WERI-Rb-1 (cell line): ENCODE measurements around the gene LYG1.
"Not testable (repeated sequence)": the region's sequence is repeated elsewhere in the genome, so short reads cannot be mapped to it uniquely, and the experiment has no call there.

ENCODE experiments used
- DNase-seq: peaks from one replicate; pipeline ENCODE4 v3.0.0-alpha.2; 2020
- H3K27ac ChIP-seq: fragments of 250-450 bp; sonication (Bioruptor Pico); 2 replicates; pipeline ENCODE4 v1.5.1; 2020; ENCODE audit warnings: mild to moderate bottlenecking, moderate library complexity
- H3K27me3 ChIP-seq: fragments of 250-450 bp; sonication (Bioruptor Pico); 2 replicates; pipeline ENCODE4 v1.5.1; 2021; ENCODE audit warnings: mild to moderate bottlenecking, low read depth, moderate library complexity; ENCODE audit not compliant: insufficient read depth, severe bottlenecking
- H3K36me3 ChIP-seq: fragments of 250-450 bp; sonication (Bioruptor Pico); 2 replicates; pipeline ENCODE4 v1.5.1; 2020; ENCODE audit warnings: mild to moderate bottlenecking, moderate library complexity
- H3K4me3 ChIP-seq: 2 replicates; pipeline ENCODE4 v1.5.1; 2011; ENCODE audit warnings: low read depth, mild to moderate bottlenecking, control low read depth, low read length
- H3K9me3 ChIP-seq: fragments of 250-450 bp; sonication (Bioruptor Pico); 2 replicates; pipeline ENCODE4 v1.5.1; 2021; ENCODE audit warnings: mild to moderate bottlenecking, moderate library complexity; ENCODE audit not compliant: severe bottlenecking
- CTCF ChIP-seq: IDR thresholded peaks from 2 replicates; pipeline ENCODE4 v1.5.1; 2011; ENCODE audit warnings: low read depth, mild to moderate bottlenecking, control low read depth, inconsistent platforms, low read length

Gene LYG1

GRCh38 chr2:99278793-99279291 lies 22.2 kb downstream of the LYG1 start:
- Histone ChIP-seq H3K36me3 (no peaks in the 10 kb centered on the region; the same call in 1 of the 2 replicates), H3K9me3 (no peaks in the 10 kb centered on the region), H3K27ac (no peak overlapping the region), H3K27me3 (no peaks in the 10 kb centered on the region), H3K4me3 (no peak overlapping the region)
- TF ChIP-seq CTCF, result no peak
- no peak for DNase-seq

- H3K27ac ChIP-seq, DNase-seq, H3K4me3 ChIP-seq, H3K27me3 ChIP-seq, H3K9me3 ChIP-seq, H3K36me3 ChIP-seq: not testable (repeated sequence)
These were observed 22.7 kb downstream of the LYG1 start for GRCh38 chr2:99278195-99278765.

DNA sequence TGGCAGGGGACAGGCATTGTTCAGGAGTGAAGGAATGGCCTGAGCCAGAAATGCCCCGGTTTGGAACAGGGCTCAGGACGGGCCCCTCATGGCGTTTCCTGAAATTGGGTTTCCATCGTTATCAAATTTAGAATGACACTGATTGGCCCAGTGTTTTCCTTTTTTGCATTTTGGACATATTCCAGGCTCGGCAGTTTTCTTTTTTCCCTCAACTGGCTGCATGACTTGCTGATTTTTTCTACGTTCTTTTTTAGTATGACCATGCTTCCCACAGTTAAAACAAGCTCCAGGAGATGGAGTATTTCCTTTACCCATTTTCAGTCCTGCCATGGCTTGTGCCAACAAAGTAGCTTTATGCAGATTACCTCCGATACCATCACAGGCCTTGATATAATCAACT lies 25.1 kb downstream of the LYG1 start:
- Histone ChIP-seq H3K9me3 (no peaks in the 10 kb centered on the region), H3K27ac (no peak overlapping the region), H3K27me3 (no peaks in the 10 kb centered on the region), H3K36me3 (no peaks in the 10 kb centered on the region), H3K4me3 (no peak overlapping the region)
- no peak for DNase-seq
- no peak for TF ChIP-seq CTCF

- Histone ChIP-seq H3K27ac (no peak overlapping the region), H3K9me3 (no peaks in the 10 kb centered on the region), H3K4me3 (no peak overlapping the region), H3K36me3 (no peaks in the 10 kb centered on the region), H3K27me3 (no peaks in the 10 kb centered on the region)
- TF ChIP-seq CTCF, result no peak
- DNase-seq, result no peak
These were observed 39.8 kb downstream of the LYG1 start for GRCh38 chr2:99261242-99261641.

DNA sequence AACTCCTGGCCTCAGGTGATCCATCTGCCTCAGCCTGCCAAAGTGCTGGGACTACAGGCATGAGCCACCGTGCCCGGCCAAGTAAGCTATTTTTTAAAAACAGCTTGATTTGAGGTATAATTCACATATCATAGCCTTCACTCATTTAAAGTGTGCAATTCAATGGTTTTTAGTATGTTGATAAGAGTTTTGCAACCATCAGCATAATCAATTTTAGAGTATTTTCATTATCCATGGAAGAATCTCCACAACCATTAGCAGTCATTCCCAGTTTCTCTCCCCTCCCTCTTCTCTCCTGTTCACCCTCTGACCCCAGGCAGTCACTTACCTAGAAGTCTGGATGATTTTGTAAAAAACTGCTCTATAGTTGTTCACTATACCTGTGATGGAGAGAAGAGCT lies 40.8 kb downstream of the LYG1 start:
- H3K9me3 ChIP-seq, result no peaks in the 10 kb centered on the region
- H3K27ac ChIP-seq, result no peak overlapping the region
- H3K36me3 ChIP-seq, result no peaks in the 10 kb centered on the region
- no peak for TF ChIP-seq CTCF
- DNase-seq, result no peak
- H3K27me3 ChIP-seq, result no peaks in the 10 kb centered on the region
- no peak overlapping the region for H3K4me3 ChIP-seq

DNA sequence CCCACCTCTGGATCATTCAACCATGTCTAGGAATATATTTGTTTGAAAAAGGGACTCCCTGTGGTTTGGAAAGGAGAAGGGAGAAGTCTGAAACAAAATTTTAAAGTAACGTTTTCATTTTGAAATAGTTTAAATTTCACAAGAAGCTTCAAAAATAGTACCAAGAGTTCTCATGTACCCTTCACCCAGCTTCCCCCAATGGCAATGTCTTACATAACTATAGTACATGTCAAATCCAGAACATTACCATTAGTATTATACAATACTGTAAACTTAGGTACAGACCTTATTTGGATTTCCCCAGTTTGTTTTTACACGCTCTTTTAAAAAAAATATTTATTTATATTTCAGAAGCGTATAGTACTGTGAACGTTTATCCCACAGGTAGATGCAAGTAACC lies 41.5 kb downstream of the LYG1 start:
- no peak for TF ChIP-seq CTCF
- Histone ChIP-seq H3K9me3 (no peaks in the 10 kb centered on the region), H3K27me3 (no peaks in the 10 kb centered on the region), H3K36me3 (no peaks in the 10 kb centered on the region), H3K27ac (no peak overlapping the region), H3K4me3 (no peak overlapping the region)
- DNase-seq, result no peak
